Activated naive CD4-positive, alpha-beta T cell treated with anti-CD3 and anti-CD28 coated beads, Interleukin-2, amount 50 U/mL, for 24 hours (primary cell): Measurements from ENCODE around the gene PRUNE2.

ENCODE experiments used
- H3K27ac Mint-ChIP-seq: one replicate; pipeline ENCODE4 v1.8.0; 2021; ENCODE audit warnings: mild to moderate bottlenecking, mixed read lengths
- H3K27me3 Mint-ChIP-seq: one replicate; pipeline ENCODE4 v1.8.0; 2021; ENCODE audit warnings: mixed read lengths
- H3K36me3 Mint-ChIP-seq: one replicate; pipeline ENCODE4 v1.8.0; 2021; ENCODE audit warnings: mixed read lengths
- H3K4me1 Mint-ChIP-seq: one replicate; pipeline ENCODE4 v1.8.0; 2021; ENCODE audit warnings: mixed read lengths
- H3K4me3 Mint-ChIP-seq: one replicate; pipeline ENCODE4 v1.8.0; 2021; ENCODE audit warnings: mild to moderate bottlenecking, mixed read lengths
- H3K9me3 Mint-ChIP-seq: one replicate; pipeline ENCODE4 v1.8.0; 2021; ENCODE audit warnings: mixed read lengths

PRUNE2 gene

DNA sequence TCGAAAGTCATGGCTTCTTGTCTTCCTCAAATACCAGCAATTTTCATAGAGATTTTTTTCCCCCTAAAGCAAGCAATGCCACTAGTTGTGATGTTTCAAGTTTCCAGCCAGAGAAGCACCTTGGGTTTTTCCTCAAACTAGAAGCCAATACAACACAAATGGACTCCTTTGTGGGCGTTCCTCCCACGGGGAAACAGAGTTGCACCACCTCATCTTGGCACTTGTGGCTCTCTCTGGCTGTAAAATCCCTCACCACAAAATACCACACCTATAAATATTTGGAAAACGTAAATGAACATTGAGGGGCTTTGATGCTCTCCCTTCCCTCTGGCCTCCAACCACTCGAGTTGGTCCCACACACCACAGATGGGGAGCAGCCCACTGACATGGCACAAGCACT is 208.8 kb downstream of the PRUNE2 start:
- H3K4me1 Mint-ChIP-seq: peaks cover 1% of the 10 kb centered on the region
- H3K9me3 Mint-ChIP-seq: no peaks in the 10 kb centered on the region
- no peak overlapping the region for H3K27ac Mint-ChIP-seq
- peaks cover 24% of the 10 kb centered on the region for H3K27me3 Mint-ChIP-seq
- H3K4me3 Mint-ChIP-seq: no peak overlapping the region
- H3K36me3 Mint-ChIP-seq: no peaks in the 10 kb centered on the region

DNA sequence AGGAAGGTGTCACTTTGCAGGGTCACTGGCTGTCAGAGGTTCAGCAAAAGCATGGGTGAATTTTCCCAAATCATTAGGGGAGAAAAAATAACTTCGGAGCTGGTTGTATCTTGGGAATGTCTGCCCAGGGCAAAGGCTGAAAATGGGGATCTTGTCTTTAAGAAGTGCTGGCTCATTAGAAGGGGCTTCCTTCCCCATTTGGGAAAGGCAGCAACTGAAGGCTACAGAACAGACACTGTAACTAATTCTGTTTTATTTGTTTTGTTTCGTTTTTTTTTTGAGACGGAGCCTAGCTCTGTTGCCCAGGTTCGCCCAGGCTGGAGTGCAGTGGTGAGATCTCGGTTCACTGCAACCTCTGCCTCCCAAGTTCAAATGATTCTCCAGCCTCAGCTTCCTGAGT is 212.0 kb downstream of the PRUNE2 start:
- Mint-ChIP-seq H3K36me3 (no peaks in the 10 kb centered on the region), H3K27me3 (peaks cover 26% of the 10 kb centered on the region), H3K9me3 (no peaks in the 10 kb centered on the region), H3K27ac (no peak overlapping the region), H3K4me3 (no peak overlapping the region), H3K4me1 (peaks cover 8% of the 10 kb centered on the region)

DNA sequence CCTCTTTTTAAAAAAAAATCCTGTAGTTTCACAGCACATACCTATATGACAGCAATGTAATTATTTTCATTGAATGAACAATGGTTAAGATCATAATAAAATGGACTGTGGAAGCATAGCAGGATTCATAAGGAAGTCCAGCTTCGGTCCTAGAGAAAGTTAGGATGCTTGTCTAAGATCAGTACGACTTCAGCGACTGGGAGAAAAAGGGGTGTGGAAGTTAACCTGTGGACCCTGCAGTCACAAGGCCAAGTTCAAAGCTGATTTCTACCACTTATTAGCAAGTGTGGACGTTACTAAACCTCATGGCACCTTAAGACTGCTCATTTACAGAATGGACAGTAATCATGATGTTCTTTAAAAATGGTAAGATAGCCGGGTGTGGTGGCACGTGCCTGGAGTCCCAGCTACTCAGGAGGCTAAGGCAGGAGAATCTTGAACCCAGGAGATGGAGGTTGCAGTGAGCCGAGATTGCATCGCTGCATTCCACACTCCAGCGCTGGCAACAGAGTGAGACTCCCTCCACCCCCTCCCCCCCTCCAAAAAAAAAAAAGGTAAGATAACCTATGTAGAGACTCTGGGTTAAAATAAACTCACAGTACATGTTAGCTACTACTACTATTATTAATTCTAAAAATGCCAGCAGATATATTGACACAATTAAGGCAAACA is 213.3 kb downstream of the PRUNE2 start:
- no peaks in the 10 kb centered on the region for H3K9me3 Mint-ChIP-seq
- no peaks in the 10 kb centered on the region for H3K36me3 Mint-ChIP-seq
- no peak overlapping the region for H3K4me3 Mint-ChIP-seq
- no peak overlapping the region for H3K27ac Mint-ChIP-seq
- H3K27me3 Mint-ChIP-seq: peaks cover 28% of the 10 kb centered on the region
- H3K4me1 Mint-ChIP-seq: peaks cover 8% of the 10 kb centered on the region

DNA sequence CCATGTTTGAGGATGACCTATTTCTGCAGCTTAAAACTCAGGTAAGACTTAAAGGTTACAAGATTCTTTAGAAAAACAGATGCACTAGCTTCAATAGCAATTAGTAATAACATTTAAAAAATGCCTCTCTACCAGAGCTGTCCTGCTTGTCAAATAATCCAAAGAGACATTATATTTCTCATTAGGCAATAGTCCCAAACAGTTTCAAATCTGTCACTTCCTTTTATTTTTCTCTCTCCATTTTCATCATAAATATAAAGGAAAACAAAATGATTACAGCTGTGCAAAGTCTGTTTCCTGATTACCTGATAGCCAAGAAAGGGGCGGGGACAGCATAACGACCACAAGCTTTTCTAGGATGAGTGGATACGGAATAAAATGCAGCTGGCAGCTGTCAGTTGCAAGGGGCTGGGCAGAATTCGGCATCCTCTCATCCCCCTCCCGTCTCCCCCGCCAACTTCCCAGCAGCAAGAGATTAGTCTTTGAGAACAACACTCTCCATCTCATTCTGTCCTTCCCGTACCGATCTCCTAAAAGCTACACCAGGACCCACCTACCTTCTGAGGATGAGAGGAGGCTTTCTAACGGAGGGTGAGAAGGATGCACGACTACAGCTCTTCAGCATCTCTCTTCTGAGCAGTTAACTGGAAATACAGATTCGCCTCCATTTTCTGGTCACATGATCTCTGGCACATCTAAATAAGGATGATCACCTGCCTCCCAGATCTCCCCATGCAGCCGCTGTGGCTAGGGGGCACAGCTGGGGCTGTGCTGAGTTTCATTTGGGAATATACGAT is 214.2 kb downstream of the PRUNE2 start:
- H3K4me3 Mint-ChIP-seq: peak overlapping the region; percentile 27
- H3K4me1 Mint-ChIP-seq: peaks cover 8% of the 10 kb centered on the region
- H3K27ac Mint-ChIP-seq: no peak overlapping the region
- H3K27me3 Mint-ChIP-seq: peaks cover 25% of the 10 kb centered on the region
- H3K36me3 Mint-ChIP-seq: no peaks in the 10 kb centered on the region
- no peaks in the 10 kb centered on the region for H3K9me3 Mint-ChIP-seq

DNA sequence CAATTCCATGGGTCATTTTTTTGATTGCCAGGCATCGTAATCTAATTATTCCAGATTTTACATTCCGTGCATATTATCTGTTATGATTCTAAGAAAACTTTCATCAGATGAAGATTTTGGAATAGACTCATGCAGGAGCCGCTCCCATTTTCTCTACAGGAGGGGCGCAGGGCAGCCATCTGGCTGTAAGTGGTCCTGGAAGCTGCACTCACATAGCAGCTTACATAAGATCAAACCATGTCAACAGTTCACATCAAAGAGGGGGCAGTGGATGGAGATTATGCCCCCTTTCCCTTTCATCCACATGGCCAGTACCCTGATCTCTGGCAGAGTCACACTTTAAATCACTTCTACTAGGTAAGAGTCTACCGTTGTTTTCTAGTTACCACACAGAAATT is 214.9 kb downstream of the PRUNE2 start:
- H3K27ac Mint-ChIP-seq: no peak overlapping the region

DNA sequence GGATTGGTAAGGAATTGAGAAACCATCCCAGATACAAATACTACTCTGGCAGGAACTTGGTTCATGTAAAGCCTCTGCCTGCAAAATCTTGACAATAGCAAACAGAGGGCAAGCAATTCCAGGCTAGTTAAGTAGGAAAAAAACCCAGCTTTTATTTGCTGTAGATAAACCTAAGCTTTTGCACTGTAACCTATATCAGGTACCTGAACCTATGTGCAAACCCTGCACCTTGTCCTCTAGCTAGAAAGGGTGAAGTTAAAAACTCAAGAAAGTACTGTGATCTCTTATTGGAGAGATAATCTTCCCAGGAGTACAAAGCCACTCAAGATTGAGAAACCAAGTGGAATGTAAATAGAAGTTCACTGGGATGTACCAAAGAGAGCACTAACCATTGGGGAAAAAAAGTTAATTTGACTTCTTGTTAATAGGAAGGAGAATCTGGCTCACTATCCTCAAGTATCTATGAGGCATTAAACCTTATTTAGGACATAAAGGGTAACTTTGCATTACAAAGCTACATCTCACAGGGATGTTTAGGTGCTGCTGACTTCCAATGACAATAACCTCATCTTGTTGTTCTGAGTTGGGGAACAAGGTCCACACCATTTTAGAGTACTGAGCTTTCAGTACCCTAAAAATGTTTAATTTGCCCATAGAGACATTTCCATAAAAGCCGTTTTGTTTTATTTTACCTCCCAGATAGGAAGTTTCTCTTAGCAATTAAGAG is 215.5 kb downstream of the PRUNE2 start:
- no peak overlapping the region for H3K4me3 Mint-ChIP-seq

More for the DNA sequence above, 214.9 kb downstream of the PRUNE2 start:
- Mint-ChIP-seq H3K4me1 (peaks cover 8% of the 10 kb centered on the region), H3K36me3 (no peaks in the 10 kb centered on the region), H3K4me3 (no peak overlapping the region), H3K9me3 (no peaks in the 10 kb centered on the region), H3K27me3 (peaks cover 24% of the 10 kb centered on the region)

DNA sequence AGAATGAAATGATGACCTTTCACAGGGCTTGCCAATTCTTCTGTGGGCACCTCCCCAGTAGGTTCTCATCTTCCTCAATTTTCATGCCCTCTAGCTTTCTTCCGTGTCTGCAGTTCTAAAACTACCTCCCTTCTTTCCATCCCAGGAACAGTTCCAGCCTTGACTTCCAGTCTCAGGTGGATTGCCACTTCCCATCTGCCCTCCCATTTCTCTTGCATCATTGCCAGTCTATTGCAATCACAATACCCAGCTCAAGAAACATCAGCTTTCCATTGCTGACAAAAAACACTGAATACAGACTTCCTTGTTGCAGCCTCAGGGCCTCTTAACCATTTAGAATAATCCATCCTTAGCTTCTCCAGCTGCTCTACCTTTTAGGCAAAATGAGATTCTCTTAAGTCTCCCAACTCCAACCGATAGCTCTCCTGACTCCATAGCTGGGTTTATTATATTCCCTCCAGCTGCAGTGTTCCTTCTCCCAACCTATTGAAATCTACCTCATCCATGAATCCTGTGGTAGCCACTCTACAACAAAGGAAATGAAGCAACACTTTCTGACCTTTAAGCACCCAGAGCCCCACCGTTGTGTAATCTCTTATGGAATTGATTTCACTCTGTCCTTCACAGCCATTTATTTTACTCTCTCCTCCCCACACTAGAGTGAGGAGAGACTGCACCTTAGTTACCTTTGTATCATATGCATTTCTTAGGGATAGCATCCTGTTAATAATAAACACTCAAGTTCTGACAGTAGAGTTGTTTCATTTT is 217.3 kb downstream of the PRUNE2 start:
- H3K4me3 Mint-ChIP-seq: no peak overlapping the region
- H3K27ac Mint-ChIP-seq: peak overlapping the region; percentile 2
- peaks cover 8% of the 10 kb centered on the region for H3K4me1 Mint-ChIP-seq
- H3K36me3 Mint-ChIP-seq: no peaks in the 10 kb centered on the region
- no peaks in the 10 kb centered on the region for H3K9me3 Mint-ChIP-seq
- peaks cover 14% of the 10 kb centered on the region for H3K27me3 Mint-ChIP-seq

More for the DNA sequence above, 215.5 kb downstream of the PRUNE2 start:
- no peaks in the 10 kb centered on the region for H3K9me3 Mint-ChIP-seq
- H3K36me3 Mint-ChIP-seq: no peaks in the 10 kb centered on the region
- no peak overlapping the region for H3K27ac Mint-ChIP-seq
- peaks cover 8% of the 10 kb centered on the region for H3K4me1 Mint-ChIP-seq
- H3K27me3 Mint-ChIP-seq: peaks cover 21% of the 10 kb centered on the region

DNA sequence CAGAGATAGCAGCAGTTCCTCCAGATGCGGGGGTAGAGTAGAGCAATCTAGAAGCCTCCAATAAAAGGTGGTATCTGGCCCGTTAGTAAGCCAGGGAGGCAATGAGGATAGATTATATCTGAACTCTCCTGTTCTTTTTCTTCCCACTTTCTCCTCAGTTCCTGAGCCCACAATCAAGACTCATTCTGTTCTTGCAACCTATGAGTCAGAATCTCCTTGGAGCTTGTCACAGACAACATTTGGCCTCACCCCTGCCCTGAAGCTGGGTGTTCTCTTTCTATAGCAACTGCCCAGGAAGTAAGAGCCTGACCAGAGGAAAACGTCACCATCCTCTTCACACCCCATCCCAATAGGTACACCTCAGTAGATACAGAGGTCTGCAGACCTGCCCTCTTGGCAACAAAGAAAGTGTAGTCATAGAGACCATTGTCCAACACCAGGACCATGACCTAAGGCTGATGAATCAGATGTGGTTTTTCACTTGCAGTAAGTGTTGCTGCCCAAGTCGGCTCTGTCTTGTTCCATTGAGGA is 218.0 kb downstream of the PRUNE2 start:
- no peak overlapping the region for H3K4me3 Mint-ChIP-seq
- no peak overlapping the region for H3K27ac Mint-ChIP-seq
- no peaks in the 10 kb centered on the region for H3K36me3 Mint-ChIP-seq
- H3K9me3 Mint-ChIP-seq: no peaks in the 10 kb centered on the region
- peaks cover 14% of the 10 kb centered on the region for H3K27me3 Mint-ChIP-seq
- peaks cover 8% of the 10 kb centered on the region for H3K4me1 Mint-ChIP-seq

DNA sequence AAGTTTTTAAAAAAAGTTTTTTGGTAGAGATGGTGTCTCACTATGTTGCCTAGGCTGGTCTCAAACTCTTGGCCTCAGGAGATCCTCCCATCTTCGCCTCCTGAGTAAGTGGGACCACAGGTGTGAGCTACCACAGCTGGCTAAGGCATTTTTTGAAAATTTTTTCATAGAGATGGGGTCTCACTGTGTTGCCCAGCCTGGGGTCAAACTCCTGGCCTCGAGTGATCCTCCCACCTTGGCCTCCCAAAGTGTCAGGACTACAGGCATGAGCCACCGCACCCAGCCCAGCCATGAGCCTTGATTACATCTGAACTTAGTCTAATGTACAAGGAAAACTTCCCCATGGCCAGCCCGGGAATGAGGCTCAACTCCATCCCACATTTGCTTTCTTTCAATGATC is 219.2 kb downstream of the PRUNE2 start:
- Mint-ChIP-seq H3K27ac (no peak overlapping the region), H3K4me3 (no peak overlapping the region), H3K36me3 (no peaks in the 10 kb centered on the region), H3K27me3 (peaks cover 8% of the 10 kb centered on the region), H3K9me3 (no peaks in the 10 kb centered on the region), H3K4me1 (peaks cover 3% of the 10 kb centered on the region)

DNA sequence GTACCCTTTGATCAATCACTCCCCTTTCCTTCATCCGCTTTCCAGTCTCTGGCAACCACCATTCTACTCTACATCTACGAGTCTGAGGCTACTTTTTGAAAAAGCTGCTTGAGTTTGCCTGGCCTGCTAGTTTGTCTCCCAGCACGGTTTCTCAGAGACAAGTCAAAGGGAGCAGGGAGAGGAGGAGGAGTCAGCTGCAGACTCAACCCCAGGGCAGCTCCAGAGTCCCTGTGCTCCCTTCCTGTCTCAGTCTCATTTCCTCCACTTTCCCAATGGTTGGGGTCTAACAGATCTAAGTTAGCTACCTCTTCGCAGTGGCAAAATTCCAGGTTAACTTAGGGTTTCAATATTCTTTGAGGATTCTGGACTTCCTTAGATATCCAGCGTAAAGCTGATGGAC is 221.7 kb downstream of the PRUNE2 start:
- Mint-ChIP-seq H3K4me1 (peaks cover 3% of the 10 kb centered on the region), H3K27me3 (peaks cover 5% of the 10 kb centered on the region), H3K27ac (no peak overlapping the region), H3K4me3 (no peak overlapping the region), H3K36me3 (no peaks in the 10 kb centered on the region), H3K9me3 (no peaks in the 10 kb centered on the region)

DNA sequence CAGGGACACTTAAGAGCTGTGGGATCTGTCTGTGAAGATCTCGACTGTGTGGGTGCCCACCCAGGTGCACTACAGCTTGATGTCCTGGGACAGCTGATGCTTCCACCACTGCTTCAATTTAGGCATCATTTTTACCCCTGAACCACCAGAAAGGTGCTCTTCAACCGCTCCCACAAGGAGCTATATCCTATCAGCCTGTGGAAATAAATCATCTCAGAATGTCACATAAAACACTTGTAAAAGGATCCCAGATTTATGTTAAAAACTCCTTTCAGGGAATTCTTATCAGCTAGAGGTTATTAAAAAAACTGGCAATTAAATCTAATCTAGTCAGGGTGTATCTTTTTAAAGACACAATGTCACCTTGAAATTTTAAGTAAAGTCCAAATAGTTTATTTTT is 224.4 kb downstream of the PRUNE2 start:
- no peak overlapping the region for H3K4me3 Mint-ChIP-seq
- peaks cover 3% of the 10 kb centered on the region for H3K4me1 Mint-ChIP-seq
- no peaks in the 10 kb centered on the region for H3K27me3 Mint-ChIP-seq
- no peaks in the 10 kb centered on the region for H3K36me3 Mint-ChIP-seq
- no peak overlapping the region for H3K27ac Mint-ChIP-seq
- H3K9me3 Mint-ChIP-seq: no peaks in the 10 kb centered on the region

DNA sequence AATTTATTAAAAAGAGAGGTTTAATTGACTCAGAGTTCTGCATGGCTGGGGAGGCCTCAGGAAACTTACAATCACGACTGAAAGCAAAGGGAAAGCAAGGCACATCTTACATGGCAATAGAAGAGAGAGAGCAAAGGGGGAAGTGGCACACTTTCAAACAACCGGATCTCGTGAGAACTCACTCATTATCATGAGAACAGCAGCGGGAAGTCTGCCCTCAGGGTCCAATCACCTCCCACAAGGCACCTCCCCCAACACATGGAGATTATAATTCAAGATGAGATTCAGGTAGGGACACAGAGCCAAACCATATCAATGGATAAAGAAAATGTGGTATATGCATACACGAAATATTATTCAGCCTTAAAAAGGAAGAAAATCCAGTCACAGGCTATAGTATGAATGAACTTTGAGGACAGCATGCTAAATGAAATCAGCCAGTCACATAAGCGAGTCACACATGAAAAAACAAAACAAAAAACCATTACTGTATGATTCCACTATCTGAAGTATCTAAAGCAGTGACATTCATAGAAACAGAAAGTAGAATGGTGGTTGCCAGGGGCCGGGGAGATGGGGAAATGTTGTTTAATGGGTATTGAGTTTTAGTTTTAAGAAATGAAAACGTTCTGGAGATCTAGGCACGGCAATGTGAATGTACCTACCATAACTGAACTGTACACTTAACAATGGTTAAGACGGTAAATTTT is 225.0 kb downstream of the PRUNE2 start:
- Mint-ChIP-seq H3K9me3 (no peaks in the 10 kb centered on the region), H3K36me3 (no peaks in the 10 kb centered on the region), H3K27me3 (no peaks in the 10 kb centered on the region), H3K4me1 (peaks cover 3% of the 10 kb centered on the region), H3K27ac (no peak overlapping the region), H3K4me3 (no peak overlapping the region)

DNA sequence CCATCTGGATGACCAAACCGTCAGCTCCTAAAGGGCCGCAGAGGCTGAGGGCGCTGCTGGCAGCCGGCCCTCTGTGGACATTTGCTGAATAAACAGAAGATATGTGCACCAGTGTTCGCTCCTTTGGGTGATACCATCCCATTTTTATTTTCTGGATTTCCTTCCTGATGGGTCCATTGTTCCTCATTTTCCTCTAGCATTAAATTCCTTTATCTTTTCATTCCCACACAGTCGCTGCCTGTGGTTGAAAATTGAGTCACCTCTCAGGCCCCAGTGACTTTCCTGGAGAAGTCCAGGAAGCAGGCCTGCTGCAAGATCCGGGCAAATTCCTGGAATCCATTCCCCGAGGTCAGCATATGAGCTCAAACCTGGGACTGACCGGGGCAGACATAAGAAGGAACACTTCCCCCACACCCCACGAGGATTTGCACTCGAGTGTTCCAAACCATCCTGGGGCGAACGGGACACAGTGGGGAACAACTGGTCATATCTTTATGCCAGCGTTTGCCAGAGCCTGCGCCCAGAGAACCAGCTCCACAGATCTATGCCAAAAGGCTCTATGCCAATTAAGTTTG is 228.3 kb downstream of the PRUNE2 start:
- Mint-ChIP-seq H3K4me3 (no peak overlapping the region), H3K4me1 (peaks cover 3% of the 10 kb centered on the region), H3K27ac (no peak overlapping the region), H3K36me3 (no peaks in the 10 kb centered on the region), H3K9me3 (no peaks in the 10 kb centered on the region), H3K27me3 (no peaks in the 10 kb centered on the region)

DNA sequence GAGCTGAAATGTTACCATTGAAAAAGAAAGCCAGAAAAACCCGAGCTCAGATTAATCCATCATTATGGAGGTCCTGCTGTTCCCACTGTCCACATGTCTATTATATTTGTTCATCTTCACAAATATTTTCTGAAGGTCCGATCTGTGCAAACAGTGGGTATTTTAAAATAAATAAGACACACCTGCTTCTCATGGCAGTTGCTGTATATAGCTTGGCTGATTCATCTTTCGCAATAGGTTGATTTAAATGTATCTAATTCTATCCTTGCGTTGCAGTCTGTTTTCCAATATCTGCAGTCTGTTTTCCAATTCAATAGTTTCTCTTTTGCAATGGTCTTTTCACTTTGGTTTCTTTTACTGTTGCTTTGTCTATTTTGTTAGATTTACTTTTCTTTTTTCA is 229.1 kb downstream of the PRUNE2 start:
- H3K9me3 Mint-ChIP-seq: no peaks in the 10 kb centered on the region
- no peak overlapping the region for H3K4me3 Mint-ChIP-seq
- peaks cover 3% of the 10 kb centered on the region for H3K4me1 Mint-ChIP-seq
- H3K36me3 Mint-ChIP-seq: no peaks in the 10 kb centered on the region
- no peaks in the 10 kb centered on the region for H3K27me3 Mint-ChIP-seq
- no peak overlapping the region for H3K27ac Mint-ChIP-seq
